Dedifferentiated amniotic fluid mesenchymal stem cell (primary cell): Measurements from ENCODE around the gene PSTK.

Experiments used
- DNase-seq: peaks from one replicate; pipeline ENCODE4 v3.0.0-alpha.2; 2016; ENCODE audit errors: extremely low spot score

Gene PSTK

GRCh38 chr10:123019264-123019663 is 39.1 kb downstream of the PSTK start:
- DNase-seq: no peak

- no peak for DNase-seq
These were observed 39.9 kb downstream of the PSTK start for GRCh38 chr10:123019941-123020703.

GRCh38 chr10:123021517-123021916 is 41.3 kb downstream of the PSTK start:
- DNase-seq: no peak

- no peak for DNase-seq
These were observed 44.3 kb downstream of the PSTK start for GRCh38 chr10:123024540-123024939.

- no peak for DNase-seq
These were observed 46.1 kb downstream of the PSTK start for GRCh38 chr10:123026302-123026701.

- DNase-seq: no peak
These were observed 47.7 kb downstream of the PSTK start for GRCh38 chr10:123027861-123028260.

GRCh38 chr10:123031124-123031523 is 50.9 kb downstream of the PSTK start:
- no peak for DNase-seq

- no peak for DNase-seq
These were observed 54.1 kb downstream of the PSTK start for GRCh38 chr10:123034332-123034731.

- DNase-seq: no peak
These were observed 55.4 kb downstream of the PSTK start for GRCh38 chr10:123035467-123036086.

GRCh38 chr10:123038782-123039631 is 58.8 kb downstream of the PSTK start:
- no peak for DNase-seq

GRCh38 chr10:123039632-123039930 is 59.4 kb downstream of the PSTK start:
- DNase-seq: no peak
